Chondrocyte (in vitro differentiated cells): ENCODE results near the gene LPCAT2. TPM values are rescaled to one million over a fixed set of nuclear protein-coding genes. Genes with fewer than 3 reads are reported as not detected.

ENCODE experiments used
- DNase-seq: peaks from one replicate; pipeline ENCODE4 v3.0.0; 2021; ENCODE audit warnings: mixed read lengths, low spot score
- H3K27ac Mint-ChIP-seq: one replicate; pipeline ENCODE4 v1.8.0; 2021; ENCODE audit warnings: mild to moderate bottlenecking, moderate library complexity, mixed read lengths; ENCODE audit not compliant: unreplicated experiment
- H3K27me3 Mint-ChIP-seq: 2 replicates; pipeline ENCODE4 v1.8.0; 2021; ENCODE audit warnings: low read depth, mixed read lengths
- H3K36me3 Mint-ChIP-seq: 2 replicates; pipeline ENCODE4 v1.8.0; 2021; ENCODE audit warnings: low read depth, mixed read lengths
- H3K4me1 Mint-ChIP-seq: 2 replicates; pipeline ENCODE4 v1.8.0; 2021; ENCODE audit warnings: low read depth, mild to moderate bottlenecking, mixed read lengths
- H3K4me3 Mint-ChIP-seq: one replicate; pipeline ENCODE4 v1.8.0; 2021; ENCODE audit warnings: mild to moderate bottlenecking, moderate library complexity, mixed read lengths; ENCODE audit not compliant: unreplicated experiment
- H3K9me3 Mint-ChIP-seq: 2 replicates; pipeline ENCODE4 v1.8.0; 2021; ENCODE audit warnings: low read depth, mixed read lengths
- total RNA-seq: library from RNA; stranded (reverse); gene quantifications from 3 replicates; pipeline ENCODE4 v1.2.1, GENCODE V29; 2021
- TF ChIP-seq, protein P1 (sequence below): fragments of 200-600 bp; sonication (generic); IDR thresholded peaks from 2 replicates; pipeline ENCODE4 v1.5.0; 2021; ENCODE audit warnings: antibody characterized with exemption, mild to moderate bottlenecking, moderate library complexity

LPCAT2 gene
- total RNA-seq, 1 donor from 2014 or later = 17.4 TPM

- Mint-ChIP-seq H3K27ac (no peak overlapping the region), H3K27me3 (no peaks in the 10 kb centered on the region)
Measured at GRCh38 chr16:55506083-55506482, 2.8 kb upstream of the LPCAT2 start.

DNA sequence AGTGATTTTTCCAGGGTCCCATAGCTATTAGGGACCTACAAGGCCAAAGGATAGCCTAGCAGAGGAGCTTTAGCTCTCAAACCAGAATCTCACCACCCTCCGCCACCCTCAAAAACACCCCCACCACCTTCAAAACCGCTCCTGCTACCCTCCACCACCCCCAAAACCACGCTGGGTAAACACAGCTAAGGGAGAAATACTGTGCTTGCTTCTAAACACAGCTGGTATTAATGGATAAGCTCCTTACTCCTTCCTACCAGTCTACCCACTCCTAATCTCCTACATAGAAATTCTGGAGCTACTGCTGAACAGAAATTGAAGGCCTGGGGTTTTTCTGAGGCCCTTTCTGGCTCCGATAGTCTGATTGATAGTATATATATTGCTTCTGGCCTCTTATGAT lies 2.2 kb upstream of the LPCAT2 start:
- Mint-ChIP-seq H3K36me3 (peaks cover 3% of the 10 kb centered on the region), H3K4me3 (no peak overlapping the region), H3K27me3 (no peaks in the 10 kb centered on the region), H3K27ac (no peak overlapping the region), H3K4me1 (peaks cover 38% of the 10 kb centered on the region), H3K9me3 (no peaks in the 10 kb centered on the region)
- TF ChIP-seq, protein P1, sequence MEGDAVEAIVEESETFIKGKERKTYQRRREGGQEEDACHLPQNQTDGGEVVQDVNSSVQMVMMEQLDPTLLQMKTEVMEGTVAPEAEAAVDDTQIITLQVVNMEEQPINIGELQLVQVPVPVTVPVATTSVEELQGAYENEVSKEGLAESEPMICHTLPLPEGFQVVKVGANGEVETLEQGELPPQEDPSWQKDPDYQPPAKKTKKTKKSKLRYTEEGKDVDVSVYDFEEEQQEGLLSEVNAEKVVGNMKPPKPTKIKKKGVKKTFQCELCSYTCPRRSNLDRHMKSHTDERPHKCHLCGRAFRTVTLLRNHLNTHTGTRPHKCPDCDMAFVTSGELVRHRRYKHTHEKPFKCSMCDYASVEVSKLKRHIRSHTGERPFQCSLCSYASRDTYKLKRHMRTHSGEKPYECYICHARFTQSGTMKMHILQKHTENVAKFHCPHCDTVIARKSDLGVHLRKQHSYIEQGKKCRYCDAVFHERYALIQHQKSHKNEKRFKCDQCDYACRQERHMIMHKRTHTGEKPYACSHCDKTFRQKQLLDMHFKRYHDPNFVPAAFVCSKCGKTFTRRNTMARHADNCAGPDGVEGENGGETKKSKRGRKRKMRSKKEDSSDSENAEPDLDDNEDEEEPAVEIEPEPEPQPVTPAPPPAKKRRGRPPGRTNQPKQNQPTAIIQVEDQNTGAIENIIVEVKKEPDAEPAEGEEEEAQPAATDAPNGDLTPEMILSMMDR = no peak
- DNase-seq = no peak

More at GRCh38 chr16:55506083-55506482, 2.8 kb upstream of the LPCAT2 start:
- Mint-ChIP-seq H3K4me1 (peaks cover 44% of the 10 kb centered on the region), H3K9me3 (no peaks in the 10 kb centered on the region), H3K4me3 (no peak overlapping the region), H3K36me3 (peaks cover 3% of the 10 kb centered on the region)
- DNase-seq = no peak
- TF ChIP-seq, protein P1 = no peak

GRCh38 chr16:55508271-55508921 lies 476 bp upstream of the LPCAT2 start:
- peak overlapping the region; percentile 85 for H3K4me3 Mint-ChIP-seq
- peaks cover 4% of the 10 kb centered on the region for H3K36me3 Mint-ChIP-seq
- peak overlapping the region; percentile 74 for H3K27ac Mint-ChIP-seq
- TF ChIP-seq, protein P1 = no peak
- peaks cover 10% of the 10 kb centered on the region for H3K9me3 Mint-ChIP-seq
- DNase-seq = no peak
- peaks cover 21% of the 10 kb centered on the region for H3K4me1 Mint-ChIP-seq
- H3K27me3 Mint-ChIP-seq = no peaks in the 10 kb centered on the region

DNA sequence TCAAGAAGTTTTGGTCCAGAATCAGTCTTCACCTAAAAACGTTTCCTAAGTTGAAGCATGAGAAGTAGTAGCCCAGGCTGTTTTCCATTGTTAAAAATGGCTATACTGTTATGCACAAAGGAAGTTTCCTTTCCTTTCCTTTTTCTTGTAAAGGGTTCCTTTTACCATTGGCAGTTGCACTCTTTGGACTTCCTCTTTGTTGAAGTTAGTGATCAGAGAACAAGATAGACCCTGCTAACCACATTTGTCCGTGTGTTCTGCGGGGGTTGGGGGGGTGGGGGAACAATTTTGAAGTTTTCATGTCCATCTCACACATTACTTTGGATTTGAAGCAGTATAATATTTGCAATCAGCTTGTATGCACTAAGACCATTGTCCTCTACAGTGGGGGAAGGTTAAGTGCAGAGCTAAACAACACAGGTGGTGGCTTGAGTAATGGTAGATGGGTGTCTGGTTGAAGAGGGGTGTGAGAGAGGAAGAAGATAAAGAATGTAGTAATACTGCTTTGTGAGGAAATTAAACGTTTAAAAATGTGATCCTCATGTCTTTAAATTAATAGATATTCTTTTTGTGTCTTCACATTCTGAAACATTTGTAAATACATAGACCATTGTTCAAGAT lies 1.4 kb downstream of the LPCAT2 start:
- H3K4me1 Mint-ChIP-seq = peaks cover 17% of the 10 kb centered on the region
- DNase-seq = no peak
- H3K9me3 Mint-ChIP-seq = peaks cover 11% of the 10 kb centered on the region
- H3K4me3 Mint-ChIP-seq = peak overlapping the region; percentile 85
- no peak overlapping the region for H3K27ac Mint-ChIP-seq
- H3K27me3 Mint-ChIP-seq = no peaks in the 10 kb centered on the region
- TF ChIP-seq, protein P1 = no peak
- H3K36me3 Mint-ChIP-seq = peaks cover 3% of the 10 kb centered on the region

- DNase-seq = no peak
- peaks cover 17% of the 10 kb centered on the region for H3K4me1 Mint-ChIP-seq
- H3K27me3 Mint-ChIP-seq = no peaks in the 10 kb centered on the region
- TF ChIP-seq, protein P1 = no peak
- no peak overlapping the region for H3K4me3 Mint-ChIP-seq
- H3K27ac Mint-ChIP-seq = no peak overlapping the region
- H3K9me3 Mint-ChIP-seq = peaks cover 20% of the 10 kb centered on the region
- H3K36me3 Mint-ChIP-seq = peaks cover 6% of the 10 kb centered on the region
Measured at GRCh38 chr16:55512941-55513340, 4.1 kb downstream of the LPCAT2 start.
